HUDEP-2 (cell line): ENCODE data around the gene ACOT13.
A peak's percentile ranks its signal among the peaks of the same experiment; 100 is the strongest.
"Not testable (repeated sequence)": the region's sequence is repeated elsewhere in the genome, so short reads cannot be mapped to it uniquely, and the experiment has no call there.

Source experiments
- DNase-seq, 76 experiments: peaks; one replicate each; lab custom pipeline; 2025; ENCODE audit not compliant: unreplicated experiment in 76 of 76; lab: John Stamatoyannopoulos, UW

The ACOT13 gene

GRCh38 chr6:24661759-24662158, 5.1 kb upstream of the ACOT13 start:
- not testable (repeated sequence) for DNase-seq

GRCh38 chr6:24662236-24662635, 4.6 kb upstream of the ACOT13 start:
- no peak for DNase-seq

- no peak for DNase-seq
Measured at GRCh38 chr6:24663189-24663588, 3.7 kb upstream of the ACOT13 start.

- no peak for DNase-seq
Measured at GRCh38 chr6:24664046-24664987, 2.6 kb upstream of the ACOT13 start.

- DNase-seq, result peak in 40 of 76 experiments; percentile 12 to 90 (median 48)
Measured at GRCh38 chr6:24666097-24666640, 708 bp upstream of the ACOT13 start.

GRCh38 chr6:24667378-24667803, 514 bp downstream of the ACOT13 start:
- peak in 17 of 76 experiments; percentile 16 to 62 (median 39) for DNase-seq

- peak in 3 of 76 experiments; percentile 9 to 13 (median 12) for DNase-seq
Measured at GRCh38 chr6:24668066-24668996, 1.5 kb downstream of the ACOT13 start.

- no peak for DNase-seq
Measured at GRCh38 chr6:24668997-24669361, 2.1 kb downstream of the ACOT13 start.

- not testable (repeated sequence) for DNase-seq
Measured at GRCh38 chr6:24670492-24670891, 3.6 kb downstream of the ACOT13 start.

- DNase-seq, result not testable (repeated sequence)
Measured at GRCh38 chr6:24671077-24671476, 4.2 kb downstream of the ACOT13 start.

GRCh38 chr6:24672620-24673182, 5.8 kb downstream of the ACOT13 start:
- no peak for DNase-seq

- no peak for DNase-seq
Measured at GRCh38 chr6:24673625-24674024, 6.7 kb downstream of the ACOT13 start.

GRCh38 chr6:24678792-24679352, 12.0 kb downstream of the ACOT13 start:
- DNase-seq, result not testable (repeated sequence)

- no peak for DNase-seq
Measured at GRCh38 chr6:24680582-24680981, 13.7 kb downstream of the ACOT13 start.

- DNase-seq, result no peak
Measured at GRCh38 chr6:24683297-24684296, 16.7 kb downstream of the ACOT13 start.

GRCh38 chr6:24686408-24686807, 19.5 kb downstream of the ACOT13 start:
- no peak for DNase-seq

- no peak for DNase-seq
Measured at GRCh38 chr6:24686946-24687345, 20.1 kb downstream of the ACOT13 start.

- no peak for DNase-seq
Measured at GRCh38 chr6:24689964-24690363, 23.1 kb downstream of the ACOT13 start.

- DNase-seq, result no peak
Measured at GRCh38 chr6:24690593-24690992, 23.7 kb downstream of the ACOT13 start.
